Measurements from ENCODE around the gene RTKN. TPM values are rescaled to one million over a fixed set of nuclear protein-coding genes. Genes with fewer than 3 reads are reported as not detected.

The RTKN gene
- total and polyA plus RNA-seq, 4 donors, result 32.9 to 76.5 (median 59.7) TPM

DNA sequence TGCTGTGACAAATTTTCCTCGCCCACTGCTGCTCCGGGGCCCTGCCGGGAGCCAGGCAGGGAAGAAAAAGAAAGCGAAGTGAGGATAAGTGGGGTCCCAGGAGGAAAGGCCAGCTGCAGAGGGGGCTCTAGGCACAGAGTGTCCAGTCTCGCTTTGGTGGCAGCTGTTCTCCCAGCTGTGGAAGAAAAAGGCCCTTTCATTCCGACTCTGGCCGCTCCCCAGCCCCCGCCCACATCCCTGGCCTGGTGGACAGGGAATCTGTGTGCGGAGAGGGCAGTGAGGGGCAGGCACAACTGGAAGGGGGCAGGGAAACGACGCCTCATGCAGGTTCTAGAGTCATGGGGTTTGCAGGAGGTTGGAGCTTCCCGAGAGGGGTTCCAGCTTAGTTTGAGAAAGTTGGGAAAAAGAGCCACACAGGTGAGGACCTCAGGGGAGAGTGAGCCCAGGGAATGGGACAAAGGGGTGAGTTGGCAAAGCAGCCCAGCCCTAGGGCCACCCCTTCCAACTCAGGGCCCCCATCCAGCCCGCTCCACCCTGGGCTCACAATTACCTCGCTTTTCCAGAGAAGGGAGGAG, 1.8 kb downstream of the RTKN start:
- DNase-seq (ENCODE audit: low read depth in 4 of 6, low spot score in 6 of 6), result peak in 4 of 6 donors; percentile 54 to 88 (median 62)
- H3K36me3 ChIP-seq (ENCODE audit: control insufficient read depth, insufficient read depth, low read length), result peaks cover 7% of the 10 kb centered on the region
- WGBS (ENCODE audit: insufficient coverage), result 18% methylated on average over 12 of the region's 14 CpGs
- H3K27me3 ChIP-seq (ENCODE audit: control insufficient read depth, insufficient read depth, low read length), result peaks cover 48% of the 10 kb centered on the region
- peak overlapping the region; percentile 63 for H3K4me3 ChIP-seq (ENCODE audit: low read depth, low read length)
- H3K27ac ChIP-seq (ENCODE audit: low read depth, low read length), result peak overlapping the region; percentile 98
- no peaks in the 10 kb centered on the region for H3K9me3 ChIP-seq (ENCODE audit: control insufficient read depth, insufficient read depth, low read length)
- H3K4me1 ChIP-seq (ENCODE audit: control insufficient read depth, insufficient read depth, low read length), result peaks cover 54% of the 10 kb centered on the region

- WGBS (ENCODE audit: insufficient coverage), result 40% methylated on average over 3 of the region's 3 CpGs
These were observed 2.4 kb downstream of the RTKN start for GRCh38 chr2:74439373-74439772.

DNA sequence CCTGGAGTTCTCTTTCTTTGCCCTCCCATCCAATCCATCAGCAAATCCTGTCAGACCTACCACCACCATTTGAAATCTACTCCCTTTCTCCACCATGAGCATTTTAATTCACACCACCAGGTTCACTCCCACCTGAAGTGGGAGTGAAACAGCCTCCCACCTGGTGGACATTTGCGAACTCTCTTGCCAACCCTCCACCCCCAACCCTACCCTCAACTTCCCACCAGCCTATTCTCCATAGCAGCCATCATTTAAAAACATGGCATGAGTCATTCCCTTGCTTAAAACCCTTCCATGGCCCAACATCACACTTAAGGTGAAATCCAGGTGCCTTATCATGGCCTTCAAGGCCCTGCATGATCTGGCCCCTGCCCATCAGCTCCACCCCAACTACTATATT, 3.5 kb downstream of the RTKN start:
- Histone ChIP-seq H3K36me3 (ENCODE audit: control insufficient read depth, insufficient read depth, low read length) (peaks cover 7% of the 10 kb centered on the region), H3K27ac (ENCODE audit: low read depth, low read length) (peak overlapping the region; percentile 98), H3K4me1 (ENCODE audit: control insufficient read depth, insufficient read depth, low read length) (peaks cover 54% of the 10 kb centered on the region), H3K4me3 (ENCODE audit: low read depth, low read length) (peak overlapping the region; percentile 63), H3K27me3 (ENCODE audit: control insufficient read depth, insufficient read depth, low read length) (peaks cover 43% of the 10 kb centered on the region), H3K9me3 (ENCODE audit: control insufficient read depth, insufficient read depth, low read length) (no peaks in the 10 kb centered on the region)
- DNase-seq (ENCODE audit: low read depth in 4 of 6, low spot score in 6 of 6), result no peak
- whole genome bisulfite sequencing (ENCODE audit: insufficient coverage), result 92% methylated on average over 1 of the region's 1 CpG

More at GRCh38 chr2:74439373-74439772, 2.4 kb downstream of the RTKN start:
- peak overlapping the region; percentile 63 for H3K4me3 ChIP-seq (ENCODE audit: low read depth, low read length)
- H3K9me3 ChIP-seq (ENCODE audit: control insufficient read depth, insufficient read depth, low read length), result no peaks in the 10 kb centered on the region
- peak overlapping the region; percentile 98 for H3K27ac ChIP-seq (ENCODE audit: low read depth, low read length)
- peaks cover 54% of the 10 kb centered on the region for H3K4me1 ChIP-seq (ENCODE audit: control insufficient read depth, insufficient read depth, low read length)
- no peak for DNase-seq (ENCODE audit: low read depth in 4 of 6, low spot score in 6 of 6)
- peaks cover 45% of the 10 kb centered on the region for H3K27me3 ChIP-seq (ENCODE audit: control insufficient read depth, insufficient read depth, low read length)
- peaks cover 7% of the 10 kb centered on the region for H3K36me3 ChIP-seq (ENCODE audit: control insufficient read depth, insufficient read depth, low read length)

DNA sequence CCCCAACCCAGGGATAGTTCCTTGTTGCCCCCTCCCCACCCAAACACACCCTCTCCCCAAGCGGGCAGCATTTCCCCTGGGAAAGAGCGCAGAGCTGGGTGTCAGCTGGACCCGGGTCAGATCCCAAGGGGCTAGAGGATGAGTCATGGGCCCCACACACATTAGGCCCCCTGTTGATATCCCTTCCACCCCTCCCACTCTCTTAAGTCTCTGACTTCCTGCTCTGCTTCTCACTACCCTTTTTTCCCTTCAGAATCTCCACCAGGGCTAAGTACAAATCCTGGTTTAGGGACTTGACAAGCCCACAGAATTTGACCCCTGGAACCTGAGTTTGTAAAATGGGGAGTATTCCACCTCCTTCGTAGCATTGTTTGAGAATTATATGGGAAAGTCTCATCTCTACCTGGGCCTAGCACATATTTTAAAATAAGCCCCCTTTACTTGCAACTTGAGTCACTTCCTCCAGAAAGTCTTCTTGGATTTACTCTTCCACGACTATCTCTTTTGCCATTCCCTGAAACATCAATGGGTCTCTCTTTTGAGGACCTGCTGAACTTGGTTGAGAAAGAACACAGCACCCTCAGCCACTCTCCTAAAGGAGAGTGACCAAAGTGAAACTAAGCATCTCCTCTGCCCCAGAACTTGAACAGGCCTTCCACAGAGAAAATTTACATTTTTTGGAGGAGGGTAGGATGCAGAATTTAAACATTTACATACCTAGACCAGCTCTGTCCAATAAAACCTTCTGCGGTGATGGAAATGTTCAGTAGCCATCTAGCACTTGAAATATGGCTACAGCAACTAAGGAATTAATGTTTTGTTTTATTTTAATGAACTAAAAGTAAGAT, 4.7 kb downstream of the RTKN start:
- DNase-seq (ENCODE audit: low read depth in 4 of 6, low spot score in 6 of 6), result no peak
- Histone ChIP-seq H3K27me3 (ENCODE audit: control insufficient read depth, insufficient read depth, low read length) (peaks cover 33% of the 10 kb centered on the region), H3K36me3 (ENCODE audit: control insufficient read depth, insufficient read depth, low read length) (peaks cover 14% of the 10 kb centered on the region), H3K27ac (ENCODE audit: low read depth, low read length) (peak overlapping the region; percentile 10), H3K4me3 (ENCODE audit: low read depth, low read length) (peak overlapping the region; percentile 63), H3K9me3 (ENCODE audit: control insufficient read depth, insufficient read depth, low read length) (no peaks in the 10 kb centered on the region), H3K4me1 (ENCODE audit: control insufficient read depth, insufficient read depth, low read length) (peaks cover 51% of the 10 kb centered on the region)
- 43% methylated on average over 3 of the region's 6 CpGs for WGBS (ENCODE audit: insufficient coverage)

DNA sequence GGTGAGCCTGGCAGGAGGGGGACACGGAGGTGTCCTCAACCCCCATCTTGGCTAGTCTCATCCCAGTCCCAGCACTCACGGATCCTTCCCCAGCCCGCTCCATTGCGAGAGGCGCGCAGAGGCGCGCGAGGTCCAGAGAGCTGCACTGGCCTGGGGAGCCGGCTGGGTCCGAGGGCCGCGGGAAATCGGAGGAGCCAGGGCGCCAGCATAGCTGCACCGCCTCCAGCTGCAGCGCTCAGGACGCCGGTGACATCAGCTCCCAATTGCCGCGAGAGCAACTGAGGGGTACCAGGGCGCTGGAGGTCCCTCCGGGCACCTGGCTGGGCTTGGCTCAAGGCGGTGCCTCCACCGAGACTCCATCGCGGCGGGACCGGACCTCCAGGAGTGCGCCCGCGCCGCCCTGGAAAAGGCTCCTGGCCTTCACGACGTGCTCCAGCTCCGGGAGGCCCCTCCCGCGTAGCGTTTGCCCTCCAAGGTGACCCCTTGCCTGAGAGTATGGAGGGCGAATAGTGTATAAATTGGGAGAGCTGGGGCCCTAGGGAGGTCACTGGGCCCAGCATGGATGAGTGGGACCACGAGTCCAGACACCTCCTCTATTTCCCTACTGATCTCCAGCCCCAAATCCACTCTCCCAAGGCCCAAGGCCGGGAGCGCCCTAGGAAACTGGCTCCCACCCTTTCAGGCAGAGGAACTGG, 5.5 kb downstream of the RTKN start:
- H3K9me3 ChIP-seq (ENCODE audit: control insufficient read depth, insufficient read depth, low read length), result no peaks in the 10 kb centered on the region
- no peak for DNase-seq (ENCODE audit: low read depth in 4 of 6, low spot score in 6 of 6)
- peaks cover 25% of the 10 kb centered on the region for H3K27me3 ChIP-seq (ENCODE audit: control insufficient read depth, insufficient read depth, low read length)
- 39% methylated on average over 33 of the region's 43 CpGs for WGBS (ENCODE audit: insufficient coverage)
- peaks cover 44% of the 10 kb centered on the region for H3K4me1 ChIP-seq (ENCODE audit: control insufficient read depth, insufficient read depth, low read length)
- H3K27ac ChIP-seq (ENCODE audit: low read depth, low read length), result peak overlapping the region; percentile 10
- peak overlapping the region; percentile 63 for H3K4me3 ChIP-seq (ENCODE audit: low read depth, low read length)
- peaks cover 18% of the 10 kb centered on the region for H3K36me3 ChIP-seq (ENCODE audit: control insufficient read depth, insufficient read depth, low read length)

DNA sequence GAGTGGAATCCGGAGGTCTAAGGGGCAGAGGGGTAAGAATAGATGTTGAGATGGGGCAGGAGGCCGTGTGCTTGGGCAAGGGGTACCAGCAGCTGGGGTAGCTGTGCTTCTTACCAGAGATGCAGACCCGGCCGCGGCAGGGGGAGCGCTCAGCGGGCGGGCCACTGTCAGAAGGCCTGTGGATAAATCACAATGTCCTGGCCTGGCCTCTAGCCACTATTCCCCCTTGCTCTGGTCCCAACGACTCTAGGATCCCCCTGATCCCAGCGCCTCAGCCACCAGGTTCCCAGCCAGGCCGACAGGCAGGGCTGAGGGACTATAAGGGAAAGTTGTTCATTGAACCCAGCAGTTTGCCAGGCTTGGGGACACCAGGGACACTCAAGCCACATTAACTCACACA, 11.2 kb downstream of the RTKN start:
- no peak overlapping the region for H3K27ac ChIP-seq (ENCODE audit: low read depth, low read length)
- H3K4me1 ChIP-seq (ENCODE audit: control insufficient read depth, insufficient read depth, low read length), result peaks cover 4% of the 10 kb centered on the region
- H3K27me3 ChIP-seq (ENCODE audit: control insufficient read depth, insufficient read depth, low read length), result no peaks in the 10 kb centered on the region
- DNase-seq (ENCODE audit: low read depth in 4 of 6, low spot score in 6 of 6), result no peak
- H3K4me3 ChIP-seq (ENCODE audit: low read depth, low read length), result no peak overlapping the region
- peaks cover 57% of the 10 kb centered on the region for H3K36me3 ChIP-seq (ENCODE audit: control insufficient read depth, insufficient read depth, low read length)
- H3K9me3 ChIP-seq (ENCODE audit: control insufficient read depth, insufficient read depth, low read length), result no peaks in the 10 kb centered on the region
- WGBS (ENCODE audit: insufficient coverage), result 79% methylated on average over 11 of the region's 11 CpGs

- Histone ChIP-seq H3K4me1 (ENCODE audit: control insufficient read depth, insufficient read depth, low read length) (peaks cover 4% of the 10 kb centered on the region), H3K27ac (ENCODE audit: low read depth, low read length) (no peak overlapping the region), H3K9me3 (ENCODE audit: control insufficient read depth, insufficient read depth, low read length) (no peaks in the 10 kb centered on the region), H3K36me3 (ENCODE audit: control insufficient read depth, insufficient read depth, low read length) (peaks cover 64% of the 10 kb centered on the region), H3K4me3 (ENCODE audit: low read depth, low read length) (no peak overlapping the region), H3K27me3 (ENCODE audit: control insufficient read depth, insufficient read depth, low read length) (no peaks in the 10 kb centered on the region)
- DNase-seq (ENCODE audit: low read depth in 4 of 6, low spot score in 6 of 6), result no peak
- 92% methylated on average over 12 of the region's 18 CpGs for WGBS (ENCODE audit: insufficient coverage)
These were observed 12.0 kb downstream of the RTKN start for GRCh38 chr2:74429487-74430451.

GRCh38 chr2:74428675-74429074, 13.1 kb downstream of the RTKN start:
- no peak for DNase-seq (ENCODE audit: low read depth in 4 of 6, low spot score in 6 of 6)
- no peak overlapping the region for H3K4me3 ChIP-seq (ENCODE audit: low read depth, low read length)
- H3K9me3 ChIP-seq (ENCODE audit: control insufficient read depth, insufficient read depth, low read length), result no peaks in the 10 kb centered on the region
- H3K27ac ChIP-seq (ENCODE audit: low read depth, low read length), result no peak overlapping the region
- no peaks in the 10 kb centered on the region for H3K27me3 ChIP-seq (ENCODE audit: control insufficient read depth, insufficient read depth, low read length)
- 69% methylated on average over 3 of the region's 5 CpGs for WGBS (ENCODE audit: insufficient coverage)
- peaks cover 4% of the 10 kb centered on the region for H3K4me1 ChIP-seq (ENCODE audit: control insufficient read depth, insufficient read depth, low read length)
- peaks cover 68% of the 10 kb centered on the region for H3K36me3 ChIP-seq (ENCODE audit: control insufficient read depth, insufficient read depth, low read length)

DNA sequence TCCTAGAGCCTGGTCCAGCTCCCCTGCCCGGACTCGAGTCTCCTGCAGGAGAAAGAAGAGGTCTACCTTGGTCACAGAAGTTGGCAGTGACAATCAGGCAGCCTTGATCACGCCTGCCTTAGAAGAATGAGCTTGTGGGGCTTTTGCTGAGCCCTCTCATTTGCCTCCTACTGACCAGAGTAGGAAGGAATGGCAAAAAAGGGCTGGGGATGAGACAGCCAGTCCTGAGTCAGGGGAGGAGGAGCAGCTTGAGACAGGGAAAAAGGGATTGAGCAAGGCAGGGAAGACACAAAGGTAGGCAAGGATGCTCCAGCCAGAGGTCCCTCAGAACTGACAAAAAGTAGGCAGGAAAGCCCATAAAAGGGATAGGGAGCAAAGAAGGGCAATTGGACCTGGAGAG, 14.2 kb downstream of the RTKN start:
- H3K36me3 ChIP-seq (ENCODE audit: control insufficient read depth, insufficient read depth, low read length), result peaks cover 66% of the 10 kb centered on the region
- H3K4me3 ChIP-seq (ENCODE audit: low read depth, low read length), result no peak overlapping the region
- H3K4me1 ChIP-seq (ENCODE audit: control insufficient read depth, insufficient read depth, low read length), result peaks cover 7% of the 10 kb centered on the region
- H3K9me3 ChIP-seq (ENCODE audit: control insufficient read depth, insufficient read depth, low read length), result no peaks in the 10 kb centered on the region
- no peak overlapping the region for H3K27ac ChIP-seq (ENCODE audit: low read depth, low read length)
- DNase-seq (ENCODE audit: low read depth in 4 of 6, low spot score in 6 of 6), result no peak
- 95% methylated on average over 3 of the region's 3 CpGs for WGBS (ENCODE audit: insufficient coverage)
- no peaks in the 10 kb centered on the region for H3K27me3 ChIP-seq (ENCODE audit: control insufficient read depth, insufficient read depth, low read length)

Data from spinal cord (tissue), 10 donors.